HepG2 (cell line): ENCODE results near the gene LMOD3. TPM values are rescaled to one million over a fixed set of nuclear protein-coding genes. Genes with fewer than 3 reads are reported as not detected.

Experiments
- HMGXB4 ChIP-seq, 2 experiments: sonication (generic) in 1 of 2; formaldehyde crosslinking in 1 of 2; IDR thresholded peaks; 2 replicates each; pipeline versions ENCODE4 v1.4.0 to v1.6.1; 2018 to 2020; ENCODE audit warnings: missing genetic modification reagents in 2 of 2, borderline replicate concordance in 1 of 2, low read depth in 1 of 2, mild to moderate bottlenecking in 1 of 2, missing biosample characterization in 1 of 2
- KAT8 ChIP-seq: IDR thresholded peaks from 2 replicates; pipeline ENCODE4 v1.6.1; 2016; ENCODE audit warnings: missing genetic modification reagents, missing compliant biosample characterization
- KLF16 ChIP-seq, 2 experiments: sonication (generic) in 1 of 2; formaldehyde crosslinking in 1 of 2; IDR thresholded peaks; 2 replicates each; pipeline versions ENCODE4 v1.6.1 to v1.8.0; 2016 to 2023; ENCODE audit warnings: missing genetic modification reagents in 2 of 2, missing compliant biosample characterization in 1 of 2
- MNT ChIP-seq: fragments of 450-650 bp; IDR thresholded peaks from 2 replicates; pipeline ENCODE4 v1.6.1; 2016
- MTERF4 ChIP-seq: sonication (generic); formaldehyde crosslinking; IDR thresholded peaks from 2 replicates; pipeline ENCODE4 v1.8.0; 2023; ENCODE audit warnings: mild to moderate bottlenecking, missing genetic modification reagents
- NKX3-1 ChIP-seq: sonication (generic); formaldehyde crosslinking; IDR thresholded peaks from 2 replicates; pipeline ENCODE4 v1.5.0; 2020; ENCODE audit warnings: missing genetic modification reagents
- PLSCR1 ChIP-seq: sonication (generic); formaldehyde crosslinking; IDR thresholded peaks from 2 replicates; pipeline ENCODE4 v1.5.0; 2020; ENCODE audit warnings: missing genetic modification reagents, mild to moderate bottlenecking, borderline replicate concordance
- RELA ChIP-seq: sonication (generic); formaldehyde crosslinking; IDR thresholded peaks from 2 replicates; pipeline ENCODE4 v1.4.0; 2020; ENCODE audit warnings: missing genetic modification reagents
- SCMH1 ChIP-seq: sonication (generic); formaldehyde crosslinking; IDR thresholded peaks from 2 replicates; pipeline ENCODE4 v1.9.0; 2021; ENCODE audit warnings: missing genetic modification reagents, mild to moderate bottlenecking, borderline replicate concordance
- TRIM22 ChIP-seq: fragments of 450-650 bp; IDR thresholded peaks from 2 replicates; pipeline ENCODE4 v1.6.1; 2017
- ZBTB14 ChIP-seq: sonication (generic); formaldehyde crosslinking; IDR thresholded peaks from 2 replicates; pipeline ENCODE4 v1.4.0; 2020; ENCODE audit warnings: missing genetic modification reagents
- ZFP91 ChIP-seq: sonication (generic); formaldehyde crosslinking; IDR thresholded peaks from 2 replicates; pipeline ENCODE4 v1.9.0; 2022; ENCODE audit warnings: missing genetic modification reagents, mild to moderate bottlenecking, borderline replicate concordance
- ZGPAT ChIP-seq: IDR thresholded peaks from 2 replicates; pipeline ENCODE4 v1.6.1; 2016; ENCODE audit warnings: mild to moderate bottlenecking
- polyA plus RNA-seq, 8 experiments: library from polyadenylated mRNA; depleted of rRNA in 3 of 8; stranded (reverse) in 7 of 8; unstranded in 1 of 8; fragments of >200 nt; fragmentation: Illumina TruSeq in 4 of 8; extraction: Trizol in 4 of 8; gene quantifications; 2 replicates each; pipeline versions ENCODE4 v1.2.1 to v1.2.3, GENCODE V29; 2011 to 2016; ENCODE audit warnings: low read depth in 4 of 8, missing spikeins in 1 of 8, mixed read lengths in 1 of 8; ENCODE audit not compliant: insufficient read depth in 1 of 8
- total RNA-seq, 5 experiments: library from RNA; depleted of rRNA; stranded (reverse); fragments of >200 nt; fragmentation: Illumina TruSeq; extraction: Trizol; gene quantifications; 2 replicates each; pipeline ENCODE4 v1.2.3, GENCODE V29; 2016; ENCODE audit warnings: low read depth in 1 of 5

LMOD3 gene
- total and polyA plus RNA-seq, 2 of the 13 experiments (the other 11 are each of a cell fraction or from before 2014, with no cell fraction given) = not detected

GRCh38 chr3:69084326-69085167 lies 37.8 kb downstream of the LMOD3 start, which contains the start of gene ARL6IP5 (continued):
- TF ChIP-seq ZBTB14 (CRISPR knock-in tag) = no peak
- TF ChIP-seq RELA (CRISPR knock-in tag) = 0 out of 2 replicates have a peak, but pooled peaks have one; percentile 42
- no peak for TF ChIP-seq SCMH1 (CRISPR knock-in tag)
- TF ChIP-seq ZGPAT = peak; percentile 64
- TF ChIP-seq PLSCR1 = no peak
- no peak for TF ChIP-seq TRIM22
- TF ChIP-seq MNT = no peak
- TF ChIP-seq NKX3-1 = 0 out of 2 replicates have a peak, but pooled peaks have one; percentile 11
- TF ChIP-seq ZFP91 (CRISPR knock-in tag) = peak; percentile 61; the same call in 1 of the 2 replicates
- peak in 1 of 2 experiments; percentile 45; a peak in 1 of 4 replicates for TF ChIP-seq HMGXB4 (CRISPR knock-in tag; IDR thresholded peaks at IDR 0.05; ENCODE audit: borderline replicate concordance in 1 of 2, low read depth in 1 of 2)
- 0 out of 4 replicates have a peak, but pooled peaks of 1 of the 2 experiments have one; percentile 38 for TF ChIP-seq KLF16 (CRISPR knock-in tag; IDR thresholded peaks at IDR 0.05)
- peak; percentile 72 for TF ChIP-seq KAT8 (CRISPR knock-in tag)
- no peak for TF ChIP-seq MTERF4 (CRISPR knock-in tag)
